ENCODE results near the gene LRP6.
"Not testable (repeated sequence)": the region's sequence is repeated elsewhere in the genome, so short reads cannot be mapped to it uniquely, and the experiment has no call there.

The LRP6 gene

DNA sequence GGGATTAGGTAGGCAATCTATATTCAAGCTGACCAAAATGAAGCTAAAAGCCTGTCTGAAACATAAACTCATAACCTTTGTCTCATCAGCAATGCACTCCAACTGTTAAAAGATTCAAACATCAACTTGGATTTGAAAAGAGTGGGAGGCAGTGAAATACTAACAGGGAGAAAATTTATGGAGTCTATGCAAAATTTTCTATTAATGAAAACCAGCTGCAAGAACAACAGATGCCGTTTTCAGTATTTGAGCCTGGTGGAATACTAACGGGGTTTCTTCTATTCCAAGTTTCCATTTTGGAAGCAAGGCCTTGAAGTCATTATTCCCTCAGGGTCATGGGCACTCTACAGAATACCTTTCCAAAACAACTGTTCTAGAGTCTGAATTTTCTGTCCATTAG is 88.3 kb downstream of the LRP6 start:
- DNase-seq, result no peak

DNA sequence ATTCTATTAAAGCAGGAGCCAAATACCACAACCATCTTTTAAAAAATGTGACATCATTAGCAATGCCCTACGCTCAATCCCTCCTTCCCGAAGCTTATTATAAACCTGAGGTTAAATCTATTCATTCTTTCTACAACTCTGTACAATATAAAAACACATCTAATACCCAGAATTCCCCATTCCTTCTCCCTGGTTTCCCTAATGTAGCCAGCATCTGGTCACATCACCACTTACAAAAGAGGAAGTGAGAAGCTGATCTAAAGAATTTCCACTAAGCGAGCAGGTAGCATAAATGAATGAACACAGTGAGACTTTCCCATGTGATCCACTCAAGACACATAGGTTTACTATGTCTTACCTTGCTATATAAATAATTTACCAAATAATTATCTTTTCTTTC is 90.4 kb downstream of the LRP6 start:
- DNase-seq, result no peak

DNA sequence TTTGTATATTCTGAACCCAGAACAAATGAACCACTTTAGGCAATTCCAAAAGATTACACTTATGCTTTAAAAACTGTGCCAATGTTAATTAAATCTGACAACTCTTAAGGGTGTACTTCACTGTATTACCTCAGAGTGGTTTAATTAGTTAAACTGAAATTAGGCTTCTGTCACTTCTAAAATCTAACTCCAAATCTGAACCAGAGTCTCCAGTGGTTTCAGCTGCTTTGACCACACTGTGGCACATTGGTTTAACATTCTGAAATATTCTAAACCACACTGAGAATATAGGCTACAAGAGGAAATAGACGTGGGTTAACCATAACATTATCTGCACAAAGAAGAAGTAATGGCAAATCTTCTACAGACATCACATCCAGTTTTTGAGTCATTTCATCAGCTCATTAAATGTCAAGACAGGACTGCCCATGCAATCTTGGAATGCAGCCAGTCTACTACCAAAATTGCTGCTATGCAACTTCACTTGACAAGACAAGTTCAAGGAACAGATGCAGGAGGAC is 94.8 kb downstream of the LRP6 start:
- DNase-seq, result peak; percentile 30

DNA sequence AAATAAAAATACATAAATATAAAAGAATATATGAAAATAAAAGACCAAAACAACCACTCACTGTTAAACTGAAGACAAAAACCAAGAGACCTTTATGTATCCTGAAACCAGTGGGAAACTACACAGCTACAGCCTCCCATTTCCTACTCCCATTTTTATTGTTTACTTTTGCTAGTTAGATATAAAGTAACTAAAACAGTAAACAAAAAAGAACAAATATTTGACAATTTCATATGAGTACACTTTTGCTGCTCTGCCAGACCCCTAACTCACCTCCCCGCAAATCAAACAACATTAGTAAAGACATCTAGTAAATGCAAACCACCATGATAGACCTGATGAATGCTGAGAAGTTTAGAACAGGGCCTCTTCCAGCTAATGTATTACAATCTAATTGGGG is 99.0 kb downstream of the LRP6 start:
- DNase-seq, result no peak

DNA sequence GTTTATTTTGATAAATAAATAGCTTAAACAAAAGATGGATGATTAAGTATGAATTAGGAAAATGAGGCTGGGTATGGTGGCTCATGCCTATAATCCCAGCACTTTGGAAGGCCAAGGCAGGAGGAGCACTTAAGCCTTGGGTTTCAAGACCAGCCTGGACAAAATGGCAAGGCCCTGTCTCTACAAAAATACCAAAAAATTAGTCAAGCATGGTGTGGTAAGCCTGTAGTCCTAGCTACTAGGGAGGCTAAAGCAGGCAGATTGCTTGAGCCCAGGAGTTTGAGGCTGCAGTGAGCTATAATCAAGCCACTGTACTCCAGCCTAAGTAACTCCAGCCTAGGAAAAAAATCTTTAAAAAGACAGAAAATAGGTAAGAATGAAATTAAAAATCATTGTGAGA is 100.1 kb downstream of the LRP6 start:
- DNase-seq, result no peak

DNA sequence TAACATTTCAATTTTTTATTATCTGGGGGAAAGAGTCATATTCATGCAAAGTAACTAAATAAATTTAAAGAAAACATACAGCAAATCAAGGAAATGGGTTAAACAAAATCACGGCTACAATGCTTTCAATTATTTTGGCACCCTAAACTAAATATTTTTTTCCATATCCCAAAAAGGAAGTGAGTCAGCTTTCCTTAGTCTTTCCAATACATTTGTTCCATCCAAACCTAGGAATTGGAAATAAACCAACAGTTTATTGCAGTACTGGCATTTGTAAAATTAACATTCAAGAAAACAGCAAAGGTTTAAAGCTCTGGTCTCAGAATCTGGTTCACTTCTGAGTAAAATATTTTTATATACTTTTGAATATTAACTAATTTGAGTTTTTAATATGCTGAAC is 106.9 kb downstream of the LRP6 start:
- DNase-seq, result no peak

DNA sequence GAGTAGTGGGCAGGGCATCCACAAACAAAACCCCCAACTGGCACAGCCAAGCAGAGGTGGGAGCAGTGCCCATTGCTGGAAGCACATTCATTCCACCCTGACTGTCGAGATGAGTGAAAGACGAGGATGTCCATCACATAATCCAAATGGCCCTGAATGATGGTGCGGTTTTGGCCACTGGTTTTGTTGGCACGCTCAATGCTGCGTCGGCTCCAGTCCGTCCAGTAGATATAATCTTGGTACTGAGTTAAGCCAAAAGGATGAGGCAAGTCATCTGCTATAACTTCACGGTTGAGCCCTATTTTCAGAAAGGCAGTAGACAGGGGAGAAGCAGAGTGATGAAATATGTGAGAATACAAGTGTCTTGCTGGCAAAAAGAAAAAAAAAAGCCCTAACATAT is 108.0 kb downstream of the LRP6 start:
- peak; percentile 24 for DNase-seq

DNA sequence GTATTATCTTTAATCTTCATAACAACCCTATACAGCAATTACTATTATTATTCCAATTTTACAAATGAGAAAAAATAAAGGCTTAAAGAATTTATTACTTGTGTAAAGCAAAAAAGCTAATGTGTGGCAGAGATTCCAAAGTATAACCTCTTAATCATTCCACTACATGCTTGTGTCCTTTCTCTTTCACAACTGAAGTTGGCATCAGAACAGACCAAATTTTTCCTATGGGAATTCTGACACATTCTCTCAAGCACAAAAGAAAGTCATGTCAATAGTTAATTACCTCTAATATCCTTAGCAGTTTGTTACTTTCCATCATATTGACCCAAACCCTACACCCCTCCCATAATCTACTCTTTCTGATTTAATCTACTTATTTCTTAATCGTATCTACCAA is 109.4 kb downstream of the LRP6 start:
- no peak for DNase-seq

DNA sequence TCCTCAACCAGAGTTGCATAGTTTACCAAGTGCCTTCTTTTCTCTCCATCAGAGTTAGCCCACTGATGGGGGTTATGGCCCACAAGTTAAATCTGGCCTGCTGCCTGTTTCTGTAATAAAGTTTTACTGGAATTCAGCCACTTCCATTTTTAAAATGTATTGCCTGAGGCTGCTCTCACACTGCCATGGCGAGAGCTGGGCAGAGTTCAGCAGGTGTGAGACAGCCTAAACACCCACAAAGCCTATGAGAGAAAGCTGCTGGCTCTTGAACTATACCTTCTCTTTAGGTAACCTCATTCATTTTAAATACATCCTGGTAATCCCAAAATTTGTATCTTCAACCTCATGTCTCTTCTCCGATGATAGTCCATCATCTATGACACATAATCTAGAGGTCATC is 110.0 kb downstream of the LRP6 start:
- no peak for DNase-seq

DNA sequence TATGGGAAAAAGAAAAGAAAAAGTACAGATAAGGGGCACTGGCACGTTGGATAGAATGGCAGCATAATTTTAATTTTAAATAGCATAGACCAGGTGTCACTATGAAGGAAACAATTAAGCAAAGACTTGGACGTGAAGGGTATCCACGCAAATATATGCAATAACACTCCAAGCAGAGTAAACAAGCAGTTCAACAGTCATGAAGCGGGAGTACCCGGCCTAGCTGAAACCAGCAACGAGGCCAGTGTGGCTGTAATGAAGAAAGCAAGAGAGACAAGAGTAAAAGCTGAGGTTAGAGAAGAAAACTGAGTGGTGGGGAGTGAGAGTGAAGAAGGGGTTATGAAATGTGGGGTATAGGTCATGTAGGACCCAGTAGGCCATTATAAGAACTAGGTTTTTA is 110.7 kb downstream of the LRP6 start:
- no peak for DNase-seq

DNA sequence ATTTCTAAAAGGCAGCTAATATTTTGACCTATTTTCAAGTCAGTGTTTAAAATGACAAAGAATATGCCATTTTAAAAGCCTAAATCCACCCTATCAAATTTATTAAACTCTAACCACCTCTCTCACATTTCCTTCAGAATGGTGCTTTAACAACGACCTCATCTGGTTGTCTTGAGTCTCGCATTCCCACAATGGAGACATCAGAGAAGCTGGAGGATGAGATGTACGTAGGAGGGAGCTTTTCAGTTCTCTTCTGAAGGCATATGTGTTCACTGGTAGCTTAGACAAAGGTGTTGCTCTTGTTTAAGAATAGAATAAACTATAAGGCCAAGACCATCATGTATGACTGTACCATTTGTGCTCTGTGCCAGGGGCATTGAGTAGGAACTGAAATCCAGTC is 113.2 kb downstream of the LRP6 start:
- DNase-seq, result no peak

DNA sequence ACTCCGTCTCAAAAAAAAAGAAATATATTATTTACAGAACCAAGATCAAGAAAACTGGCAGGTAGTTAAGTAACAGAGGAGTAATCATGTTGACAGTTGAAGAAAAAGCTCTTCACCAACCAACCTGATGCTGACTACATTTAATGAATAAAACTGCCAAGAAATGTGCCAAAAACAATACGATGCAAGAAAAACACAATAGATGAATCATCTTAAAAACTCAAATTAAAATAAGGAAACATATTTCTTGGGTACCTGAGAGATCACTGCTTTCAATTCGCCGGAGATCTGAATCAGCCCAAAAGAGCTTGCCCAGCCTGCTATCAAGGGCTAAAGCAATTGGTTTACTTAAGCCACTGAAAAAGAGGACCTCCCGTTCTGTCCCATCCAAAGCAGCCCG is 119.7 kb downstream of the LRP6 start:
- no peak for DNase-seq

DNA sequence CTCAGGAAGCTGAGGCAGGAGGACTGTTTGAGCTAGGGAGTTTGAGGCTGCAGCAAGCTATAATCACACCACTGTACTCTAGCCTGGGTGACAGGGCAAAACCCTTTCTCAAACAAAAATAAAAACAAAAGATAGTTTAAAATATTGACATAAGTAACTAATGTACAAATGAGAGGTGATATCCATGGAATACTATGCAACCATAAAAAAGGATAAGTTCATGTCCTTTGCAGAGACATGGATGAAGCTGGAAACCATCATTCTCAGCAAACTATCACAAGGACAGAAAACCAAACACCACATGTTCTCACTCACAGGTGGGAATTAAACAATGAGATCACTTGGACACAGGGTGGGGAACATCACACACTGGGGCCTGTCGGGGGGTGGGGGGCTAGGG is 122.3 kb downstream of the LRP6 start:
- DNase-seq, result not testable (repeated sequence)

DNA sequence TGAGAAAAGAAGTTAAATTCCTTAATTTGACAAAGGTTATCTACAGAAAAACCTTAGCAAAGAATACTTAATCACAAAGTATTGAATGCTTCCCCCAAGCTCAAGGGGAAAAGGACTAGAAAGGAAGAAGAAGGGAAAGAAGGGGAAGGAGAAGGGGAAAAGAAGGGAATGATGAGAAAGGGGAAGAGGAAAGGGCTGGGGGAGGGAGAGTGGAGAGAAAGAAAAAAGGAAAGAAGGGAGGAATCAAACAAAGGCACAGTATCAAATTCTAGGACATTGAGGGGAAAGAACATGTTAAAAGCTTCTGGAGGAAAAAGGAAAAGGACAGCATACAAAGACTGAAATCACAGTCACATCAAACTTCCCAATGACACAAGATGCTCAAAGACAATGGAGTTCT is 125.8 kb downstream of the LRP6 start:
- no peak for DNase-seq

DNA sequence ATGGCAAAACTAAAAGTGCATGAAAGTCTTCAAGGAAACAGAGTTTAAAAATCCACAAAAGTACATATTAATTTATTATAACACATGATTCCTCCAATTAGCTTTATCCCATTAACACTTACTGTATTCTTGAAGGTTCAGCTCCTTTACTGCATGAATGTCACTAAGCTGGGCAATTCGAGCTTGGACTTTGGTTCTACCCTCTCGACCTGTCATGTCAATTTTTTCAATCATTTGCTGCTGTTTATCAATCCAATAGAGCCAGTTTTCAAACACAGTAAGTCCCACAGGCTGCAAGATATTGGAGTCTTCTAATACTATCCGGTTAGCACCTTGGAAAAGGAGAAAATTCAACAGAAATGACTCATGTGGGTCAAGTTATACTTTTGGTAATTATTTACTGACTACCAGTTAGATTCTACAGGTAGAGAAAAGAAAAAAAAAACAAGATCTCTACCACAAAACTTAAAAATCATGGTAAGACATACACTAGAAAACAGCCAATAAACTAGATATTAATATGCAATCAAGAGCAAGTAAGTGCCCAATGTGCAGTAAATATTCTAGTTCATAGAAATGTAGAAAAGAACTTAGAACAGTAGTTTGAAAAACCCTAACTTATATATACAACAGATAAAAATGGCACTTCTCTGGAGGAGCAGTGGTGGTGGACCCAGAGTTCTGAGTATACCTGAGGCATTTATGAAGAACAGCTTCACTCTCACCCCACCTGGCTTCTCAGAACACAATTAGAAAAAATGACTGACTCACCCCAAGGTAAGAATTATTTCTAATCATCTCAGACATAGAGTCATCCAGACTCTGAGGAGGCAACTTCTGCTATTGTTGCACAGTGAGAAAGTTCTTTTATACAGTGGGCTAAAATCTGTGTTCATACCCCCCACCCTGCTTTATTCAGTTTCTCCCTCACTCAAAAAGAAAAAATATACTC is 128.4 kb downstream of the LRP6 start:
- no peak for DNase-seq

DNA sequence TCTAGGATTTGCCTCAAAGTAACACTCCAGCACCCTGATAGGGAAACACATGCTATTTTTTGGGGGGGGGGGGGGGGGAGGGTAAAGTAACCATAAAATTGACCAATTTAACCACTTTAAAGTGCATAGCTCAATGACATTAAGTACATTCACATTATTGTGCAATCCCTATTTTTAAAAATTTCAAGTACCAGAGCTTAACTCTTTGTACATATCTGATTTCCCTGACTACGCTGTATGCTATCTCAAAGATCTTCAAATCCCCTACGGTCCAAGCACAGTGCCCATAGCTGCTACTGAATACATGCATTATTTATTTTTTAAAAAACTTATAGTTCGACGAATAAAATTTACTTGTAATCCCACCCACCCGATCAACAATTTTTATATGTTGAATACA is 133.1 kb downstream of the LRP6 start:
- no peak for DNase-seq

DNA sequence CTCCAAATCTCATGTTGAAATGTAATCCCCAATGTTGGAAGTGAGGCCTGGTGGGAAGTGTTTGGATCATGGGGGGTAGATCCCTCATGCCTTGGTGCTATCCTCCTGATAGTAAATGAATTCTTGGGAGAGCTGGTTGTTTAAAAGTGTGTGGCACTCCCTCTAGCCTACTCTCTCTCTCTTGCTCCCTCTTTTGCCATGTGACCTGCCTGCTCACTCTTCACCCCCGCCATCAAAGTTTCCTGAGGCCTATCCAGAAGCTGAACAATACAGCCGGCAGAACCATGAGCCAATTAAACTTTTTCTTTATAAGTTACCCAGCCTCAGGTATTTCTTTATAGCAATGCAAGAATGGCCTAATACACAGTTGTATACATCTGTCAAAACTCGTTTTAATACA is 133.6 kb downstream of the LRP6 start:
- no peak for DNase-seq

DNA sequence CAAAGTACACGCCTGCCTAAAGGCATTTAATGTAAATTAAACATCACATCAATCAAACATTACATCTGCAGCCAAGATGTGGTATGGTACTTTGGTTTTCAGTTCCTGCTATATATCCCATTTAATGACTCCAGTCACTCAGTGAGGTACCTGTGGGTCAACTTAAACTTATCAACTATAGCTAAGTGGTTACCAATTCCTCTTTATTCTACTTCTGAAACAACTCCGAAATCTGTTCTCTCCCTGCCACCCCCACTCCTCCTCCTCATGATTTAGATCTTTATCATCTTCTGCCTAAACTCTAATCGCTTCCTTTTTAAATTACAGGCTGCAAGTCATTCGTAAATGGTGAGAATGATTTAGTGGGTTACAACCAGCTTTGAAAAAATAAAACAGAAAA is 138.2 kb downstream of the LRP6 start:
- no peak for DNase-seq

DNA sequence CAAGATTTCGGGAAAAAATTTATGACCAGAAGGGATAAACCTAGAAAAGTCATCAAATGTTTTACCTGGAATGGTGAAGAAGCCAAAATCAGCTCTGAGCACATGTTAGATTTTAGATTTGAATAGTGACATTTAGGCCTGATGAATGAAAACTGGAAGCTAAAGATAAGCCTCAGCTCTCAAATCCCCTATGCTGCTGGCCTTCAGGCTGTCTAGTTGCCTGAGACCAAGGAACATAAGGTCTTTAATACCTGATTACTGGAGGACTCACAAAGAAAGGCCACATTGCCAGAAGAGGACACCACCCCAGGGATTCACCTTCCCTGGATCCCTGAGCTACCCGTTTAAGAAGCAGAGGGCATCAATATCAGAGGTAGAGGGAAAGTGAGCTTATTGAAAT is 139.5 kb downstream of the LRP6 start:
- DNase-seq, result no peak

DNA sequence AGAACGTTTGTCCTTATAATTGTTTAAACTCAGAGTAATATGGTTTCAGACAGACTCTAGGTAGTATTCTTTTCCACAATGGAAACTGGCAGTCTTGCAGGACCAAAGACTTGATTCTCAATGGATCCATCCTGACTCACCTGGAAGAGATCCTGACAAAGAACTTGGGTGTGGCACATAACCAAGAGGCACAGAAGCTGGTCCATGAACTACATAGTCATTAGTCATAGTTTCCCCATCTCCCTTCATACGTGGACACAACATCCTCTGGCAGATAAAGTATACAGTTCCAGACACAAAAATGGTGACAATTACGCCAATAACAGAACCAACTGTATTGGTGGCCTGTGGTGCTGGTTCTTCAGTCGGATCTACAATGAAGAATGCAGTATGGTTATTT is 140.3 kb downstream of the LRP6 start:
- DNase-seq, result no peak

DNA sequence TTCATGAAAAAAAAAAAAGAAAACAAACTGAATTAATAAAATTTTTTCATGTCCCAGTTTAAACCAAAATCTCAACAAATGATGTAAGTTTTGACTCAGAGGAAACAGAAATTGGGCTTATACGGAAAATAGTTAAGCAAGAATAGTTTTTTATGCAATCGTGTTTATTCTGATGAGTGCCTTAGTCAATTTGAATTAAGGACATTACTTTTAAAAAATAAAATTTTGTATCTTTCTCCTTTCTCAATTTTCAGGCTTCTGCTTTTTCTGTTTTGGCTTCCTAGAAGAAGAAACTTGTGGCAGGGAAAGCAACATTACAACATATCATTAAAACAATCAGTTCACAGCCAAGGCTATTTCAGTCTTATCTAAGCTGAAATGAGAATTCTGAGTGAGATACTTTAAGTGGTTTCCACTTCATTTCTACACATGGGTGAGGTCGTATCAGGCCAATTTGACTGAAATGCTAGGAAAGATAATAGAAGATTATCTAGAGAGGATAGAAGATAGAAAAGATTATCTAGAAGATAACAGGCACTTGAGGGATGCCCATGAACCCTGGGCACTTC is 143.7 kb downstream of the LRP6 start:
- no peak for DNase-seq

DNA sequence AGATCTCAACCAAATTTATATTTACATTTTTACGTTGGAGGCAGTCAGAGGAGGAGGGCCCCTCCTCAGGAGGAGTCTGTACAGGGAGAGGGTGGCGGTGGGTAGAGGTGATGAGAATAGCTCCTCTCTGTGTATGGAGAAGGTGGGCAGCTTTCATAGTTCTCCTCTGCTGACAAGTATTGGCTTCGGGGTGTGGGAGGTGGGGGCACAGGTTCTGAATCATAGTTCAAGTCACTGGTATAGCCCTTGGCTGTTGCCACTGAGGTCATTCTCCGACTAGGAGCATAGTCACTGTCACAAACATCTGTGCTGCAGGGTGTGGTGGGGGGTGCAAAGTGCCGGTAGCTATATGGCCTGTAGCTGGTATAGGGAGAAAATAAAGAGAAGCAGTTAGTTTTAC is 145.8 kb downstream of the LRP6 start:
- no peak for DNase-seq

DNA sequence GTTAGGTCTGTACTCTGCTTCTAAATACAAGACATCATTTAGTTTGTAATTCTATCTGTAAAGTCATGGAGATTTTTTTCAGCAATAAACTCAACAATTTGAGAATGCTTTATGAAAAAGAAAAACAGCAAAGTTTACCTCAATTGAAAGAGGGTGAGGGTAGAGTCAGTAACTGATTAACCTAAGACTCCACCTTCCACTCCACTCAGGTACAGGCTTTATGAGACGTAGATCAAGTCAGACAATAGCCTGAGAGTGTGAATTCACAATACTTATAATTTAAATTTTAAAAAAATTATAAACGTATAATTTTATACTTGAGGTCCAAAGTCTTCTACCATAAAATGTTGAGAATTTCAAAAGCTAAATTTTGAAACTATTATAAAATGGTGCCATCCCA is 150.2 kb downstream of the LRP6 start:
- no peak for DNase-seq

DNA sequence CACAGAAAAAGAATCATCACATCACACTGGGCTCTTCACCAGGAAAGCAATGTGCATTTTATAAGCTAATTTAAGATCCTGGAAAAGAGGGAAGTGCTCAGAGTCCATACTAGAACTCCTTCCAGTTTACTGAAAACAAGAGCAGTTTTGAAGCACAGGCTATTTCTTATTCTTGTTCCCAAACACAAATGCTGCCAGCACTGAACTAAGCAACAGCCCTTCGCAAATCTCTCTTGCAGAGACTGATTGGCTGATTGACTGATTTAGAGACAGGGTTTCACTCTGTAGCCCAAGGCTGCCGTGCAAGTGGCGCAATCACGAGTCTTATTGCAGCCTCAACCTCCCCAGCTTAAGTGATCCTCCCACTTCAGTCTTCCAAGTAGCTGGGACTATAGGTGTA is 151.3 kb downstream of the LRP6 start:
- no peak for DNase-seq
